ENCODE results near the gene MAGI3. TPM values are rescaled to one million over a fixed set of nuclear protein-coding genes. Genes with fewer than 3 reads are reported as not detected.

MAGI3 gene
- total RNA-seq, 1 experiment from 2014 or later: 27.6 TPM

DNA sequence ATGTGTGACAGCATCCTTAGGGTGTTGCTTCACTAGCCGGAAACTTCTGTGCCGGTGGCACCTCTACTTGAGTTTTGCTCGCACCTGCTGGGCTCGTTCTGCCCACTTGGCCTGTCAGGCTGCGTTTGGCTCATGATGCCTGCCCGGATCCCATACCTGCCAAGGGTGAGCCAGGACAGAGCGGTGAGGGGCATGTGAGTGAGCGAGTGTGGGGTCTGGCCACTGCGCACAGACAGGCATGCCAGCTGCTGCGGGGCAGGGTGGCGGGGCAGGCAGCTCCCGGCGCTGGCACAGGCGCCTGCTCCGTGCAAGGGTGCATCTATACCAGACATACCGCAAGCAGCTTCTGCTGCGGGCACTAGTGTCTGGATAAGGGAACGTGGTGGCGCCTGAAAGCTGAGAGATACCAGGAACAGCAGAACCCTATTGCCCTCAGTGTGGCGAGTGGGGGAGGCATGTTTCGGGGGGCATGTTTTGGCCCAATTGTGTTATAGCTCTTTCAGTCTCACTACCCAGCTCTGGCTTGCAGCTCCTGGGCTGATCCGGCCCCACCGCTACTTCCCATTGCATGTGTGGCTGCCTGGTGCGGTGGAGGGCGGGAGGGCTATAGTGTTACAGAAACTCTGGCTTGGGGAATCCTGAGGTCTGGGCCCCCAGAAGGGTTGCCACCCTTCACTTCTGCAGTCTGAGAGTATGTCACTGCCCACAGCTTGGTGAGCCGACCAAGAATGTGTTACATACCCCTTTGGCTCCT, 32.2 kb downstream of the MAGI3 start:
- H3K4me1 ChIP-seq: no peaks in the 10 kb centered on the region
- no peaks in the 10 kb centered on the region for H3K36me3 ChIP-seq (ENCODE audit: control insufficient read depth, insufficient read depth, low read length)
- H3K27ac Mint-ChIP-seq (ENCODE audit: unreplicated experiment): no peak overlapping the region
- H3K9me3 Mint-ChIP-seq (ENCODE audit: unreplicated experiment): peaks cover 20% of the 10 kb centered on the region
- no TSS peak for BruUV-seq (replicated peaks)
- H3K9me3 ChIP-seq: no peaks in the 10 kb centered on the region
- DNase-seq: no peak
- TF ChIP-seq, protein P1, sequence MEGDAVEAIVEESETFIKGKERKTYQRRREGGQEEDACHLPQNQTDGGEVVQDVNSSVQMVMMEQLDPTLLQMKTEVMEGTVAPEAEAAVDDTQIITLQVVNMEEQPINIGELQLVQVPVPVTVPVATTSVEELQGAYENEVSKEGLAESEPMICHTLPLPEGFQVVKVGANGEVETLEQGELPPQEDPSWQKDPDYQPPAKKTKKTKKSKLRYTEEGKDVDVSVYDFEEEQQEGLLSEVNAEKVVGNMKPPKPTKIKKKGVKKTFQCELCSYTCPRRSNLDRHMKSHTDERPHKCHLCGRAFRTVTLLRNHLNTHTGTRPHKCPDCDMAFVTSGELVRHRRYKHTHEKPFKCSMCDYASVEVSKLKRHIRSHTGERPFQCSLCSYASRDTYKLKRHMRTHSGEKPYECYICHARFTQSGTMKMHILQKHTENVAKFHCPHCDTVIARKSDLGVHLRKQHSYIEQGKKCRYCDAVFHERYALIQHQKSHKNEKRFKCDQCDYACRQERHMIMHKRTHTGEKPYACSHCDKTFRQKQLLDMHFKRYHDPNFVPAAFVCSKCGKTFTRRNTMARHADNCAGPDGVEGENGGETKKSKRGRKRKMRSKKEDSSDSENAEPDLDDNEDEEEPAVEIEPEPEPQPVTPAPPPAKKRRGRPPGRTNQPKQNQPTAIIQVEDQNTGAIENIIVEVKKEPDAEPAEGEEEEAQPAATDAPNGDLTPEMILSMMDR (IDR thresholded peaks at IDR 0.05; ENCODE audit: insufficient read depth in 1 of 2, low read depth in 1 of 2, low read length in 1 of 2, severe bottlenecking in 1 of 2, unreplicated experiment in 1 of 2): no peak
- no peaks in the 10 kb centered on the region for H3K27me3 ChIP-seq (replicated peaks; ENCODE audit: control insufficient read depth, insufficient read depth, low read length)
- no peak overlapping the region for H3K4me3 Mint-ChIP-seq (ENCODE audit: unreplicated experiment)
- H3K27me3 Mint-ChIP-seq (ENCODE audit: insufficient read depth, unreplicated experiment): no peaks in the 10 kb centered on the region
- H3K4me3 ChIP-seq (ENCODE audit: low read depth, low read length): no peak overlapping the region
- peaks cover 7% of the 10 kb centered on the region for H3K36me3 Mint-ChIP-seq (ENCODE audit: insufficient read depth, unreplicated experiment)
- intact Hi-C loops (cut with micrococcal nuclease; ENCODE audit: unreplicated experiment): no loop called here
- H3K4me1 Mint-ChIP-seq (ENCODE audit: low read depth, unreplicated experiment): no peaks in the 10 kb centered on the region
- ChIA-PET POLR2A (no interaction called here), CTCF (no interaction called here)

DNA sequence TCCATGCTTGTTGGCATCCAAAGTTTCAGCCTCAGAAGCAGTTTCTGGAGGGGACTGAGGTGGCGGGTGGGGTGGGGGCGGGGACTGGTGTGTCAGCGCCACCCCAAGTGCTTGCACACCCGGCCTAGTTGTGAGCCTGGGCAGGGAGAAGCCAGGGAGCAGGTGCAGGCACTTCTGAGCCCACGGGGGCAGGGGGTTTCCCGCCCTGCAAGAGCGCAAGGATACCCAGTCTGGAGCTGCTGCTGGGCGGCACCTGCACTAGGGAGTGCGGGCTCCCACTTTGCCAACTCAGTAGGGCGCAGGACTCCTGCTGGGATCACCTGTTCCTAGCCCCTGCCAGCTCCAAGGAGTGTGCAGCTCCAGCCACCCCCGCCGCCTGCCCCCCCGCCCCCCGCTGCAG, 33.5 kb downstream of the MAGI3 start:
- POLR2A ChIA-PET: no interaction called here
- TF ChIP-seq, protein P1 (IDR thresholded peaks at IDR 0.05; ENCODE audit: insufficient read depth in 1 of 2, low read depth in 1 of 2, low read length in 1 of 2, severe bottlenecking in 1 of 2, unreplicated experiment in 1 of 2): no peak
- Mint-ChIP-seq H3K4me1 (ENCODE audit: low read depth, unreplicated experiment) (no peaks in the 10 kb centered on the region), H3K27ac (ENCODE audit: unreplicated experiment) (no peak overlapping the region), H3K4me3 (ENCODE audit: unreplicated experiment) (no peak overlapping the region), H3K27me3 (ENCODE audit: insufficient read depth, unreplicated experiment) (no peaks in the 10 kb centered on the region), H3K36me3 (ENCODE audit: insufficient read depth, unreplicated experiment) (peaks cover 7% of the 10 kb centered on the region), H3K9me3 (ENCODE audit: unreplicated experiment) (peaks cover 20% of the 10 kb centered on the region)
- intact Hi-C loops (cut with micrococcal nuclease; ENCODE audit: unreplicated experiment): no loop called here
- Histone ChIP-seq H3K4me3 (ENCODE audit: low read depth, low read length) (no peak overlapping the region), H3K9me3 (no peaks in the 10 kb centered on the region), H3K27me3 (replicated peaks; ENCODE audit: control insufficient read depth, insufficient read depth, low read length) (no peaks in the 10 kb centered on the region), H3K36me3 (ENCODE audit: control insufficient read depth, insufficient read depth, low read length) (no peaks in the 10 kb centered on the region), H3K4me1 (no peaks in the 10 kb centered on the region)
- no TSS peak for BruUV-seq (replicated peaks)
- DNase-seq: no peak
- CTCF ChIA-PET: no interaction called here

DNA sequence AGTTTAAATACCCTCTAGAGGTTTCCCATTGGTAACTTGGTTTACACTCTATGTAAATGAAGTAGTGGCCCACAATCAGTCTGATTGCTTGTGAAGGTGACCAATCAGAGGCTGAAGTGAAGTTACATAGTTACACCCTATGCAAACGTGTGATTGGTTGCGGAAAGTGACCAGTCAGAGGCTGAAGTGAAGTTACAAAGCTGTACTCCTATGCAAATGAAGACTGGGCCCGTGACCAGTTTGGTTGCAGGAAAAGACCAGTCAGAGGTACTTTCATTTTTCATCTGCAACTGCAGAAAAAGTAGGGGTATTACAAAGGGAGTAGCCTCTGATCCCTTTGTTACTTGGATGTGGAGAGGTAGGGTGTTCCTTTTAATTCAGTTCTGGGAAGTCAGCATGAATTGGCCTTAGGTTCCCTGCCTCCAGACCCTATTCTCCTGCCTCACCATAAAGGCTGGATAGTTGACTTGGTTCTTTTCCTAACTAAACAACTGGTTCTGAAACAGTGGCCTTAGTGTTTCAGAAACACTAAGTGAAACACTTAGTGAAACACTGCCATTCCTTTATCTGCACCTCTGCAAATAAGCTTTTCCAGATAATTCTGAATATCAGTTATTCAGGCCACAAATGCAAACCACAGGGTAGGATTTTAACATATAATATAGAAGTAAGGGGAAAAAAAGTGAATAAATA, 39.3 kb downstream of the MAGI3 start:
- Histone ChIP-seq H3K4me3 (ENCODE audit: low read depth, low read length) (no peak overlapping the region), H3K9me3 (no peaks in the 10 kb centered on the region), H3K4me1 (peaks cover 10% of the 10 kb centered on the region), H3K27me3 (replicated peaks; ENCODE audit: control insufficient read depth, insufficient read depth, low read length) (no peaks in the 10 kb centered on the region), H3K36me3 (ENCODE audit: control insufficient read depth, insufficient read depth, low read length) (no peaks in the 10 kb centered on the region)
- Mint-ChIP-seq H3K4me1 (ENCODE audit: low read depth, unreplicated experiment) (peaks cover 5% of the 10 kb centered on the region), H3K9me3 (ENCODE audit: unreplicated experiment) (no peaks in the 10 kb centered on the region), H3K4me3 (ENCODE audit: unreplicated experiment) (no peak overlapping the region), H3K36me3 (ENCODE audit: insufficient read depth, unreplicated experiment) (no peaks in the 10 kb centered on the region), H3K27ac (ENCODE audit: unreplicated experiment) (no peak overlapping the region), H3K27me3 (ENCODE audit: insufficient read depth, unreplicated experiment) (no peaks in the 10 kb centered on the region)
- BruUV-seq (replicated peaks): no TSS peak
- intact Hi-C loops (cut with micrococcal nuclease; ENCODE audit: unreplicated experiment): no loop called here
- POLR2A ChIA-PET: no interaction called here
- CTCF ChIA-PET: no interaction called here
- TF ChIP-seq, protein P1 (IDR thresholded peaks at IDR 0.05; ENCODE audit: insufficient read depth in 1 of 2, low read depth in 1 of 2, low read length in 1 of 2, severe bottlenecking in 1 of 2, unreplicated experiment in 1 of 2): no peak
- DNase-seq: no peak
